ENCODE measurements around the gene CAMK2D. TPM values are rescaled to one million over a fixed set of nuclear protein-coding genes. Genes with fewer than 3 reads are reported as not detected.
"Not testable (repeated sequence)": the region's sequence is repeated elsewhere in the genome, so short reads cannot be mapped to it uniquely, and the experiment has no call there.

The CAMK2D gene
- total RNA-seq (2014; rRNA removed; shearing (Covaris generic); ENCODE audit: low replicate concordance), result 11.8 and 19.9 TPM in 2 replicates

DNA sequence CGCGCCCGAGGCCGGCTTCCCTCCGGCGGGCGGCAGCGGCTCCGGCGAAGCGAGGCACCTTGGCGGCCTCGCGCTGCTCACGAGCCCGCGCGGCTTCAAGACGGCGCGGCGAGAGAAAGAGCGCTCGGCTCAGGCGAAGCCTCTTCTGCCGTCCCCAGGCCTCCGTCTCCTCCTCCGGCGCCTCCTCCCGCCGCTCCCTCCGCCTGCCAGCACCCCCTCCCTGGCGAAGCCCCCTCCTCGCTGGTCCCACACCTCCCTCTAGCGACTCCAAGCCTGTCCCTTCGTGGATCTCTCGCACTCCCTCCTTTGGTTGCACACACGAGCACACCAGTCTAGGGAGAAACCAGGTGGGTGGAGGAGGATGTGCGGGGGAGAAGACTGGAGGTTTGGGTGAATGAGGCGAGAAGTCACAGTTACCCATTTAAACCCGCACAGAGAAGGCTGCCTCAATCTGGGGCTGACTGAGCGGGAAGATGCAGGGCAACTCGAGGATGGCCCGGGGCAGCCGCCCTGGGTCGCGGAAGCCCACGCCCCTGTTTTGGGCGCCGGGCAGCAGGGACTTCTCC is at the start of gene CAMK2D:
Gene CAMK2D (minus strand): TSS at position 119 of the 566 bp plus-strand sequence. CDS start 670 bp downstream, outside the sequence.
- Histone ChIP-seq H3K36me3 (peaks cover 12% of the 10 kb centered on the region; the same call in 1 of the 2 replicates), H3K9me3 (no peaks in the 10 kb centered on the region), H3K4me3 (peak within 1 kb of the TSS; percentile 56), H3K27me3 (no peaks in the 10 kb centered on the region)
- peak; percentile 73 for DNase-seq

DNA sequence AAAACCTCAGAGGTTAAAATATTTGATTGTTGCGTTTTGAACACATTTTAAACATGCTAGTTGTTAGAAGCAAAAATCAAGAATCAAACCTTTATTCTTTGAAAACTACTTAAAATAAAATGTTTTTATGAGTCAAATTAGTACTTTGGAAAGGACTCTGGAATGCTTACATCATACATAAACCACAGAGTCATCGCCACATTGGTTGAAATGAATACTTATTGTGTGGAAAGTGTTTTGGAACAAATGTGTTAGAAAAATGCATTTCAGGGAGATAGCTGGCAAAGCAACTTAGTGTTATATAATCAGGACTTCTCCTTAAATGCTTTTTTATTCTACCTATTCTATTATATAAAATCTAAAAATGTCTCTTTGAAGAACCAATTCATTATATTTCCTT is 49.4 kb upstream of the CAMK2D start:
- no peak for DNase-seq
- Histone ChIP-seq H3K36me3 (no peaks in the 10 kb centered on the region), H3K9me3 (no peaks in the 10 kb centered on the region), H3K4me3 (no peak overlapping the region), H3K27me3 (no peaks in the 10 kb centered on the region)

DNA sequence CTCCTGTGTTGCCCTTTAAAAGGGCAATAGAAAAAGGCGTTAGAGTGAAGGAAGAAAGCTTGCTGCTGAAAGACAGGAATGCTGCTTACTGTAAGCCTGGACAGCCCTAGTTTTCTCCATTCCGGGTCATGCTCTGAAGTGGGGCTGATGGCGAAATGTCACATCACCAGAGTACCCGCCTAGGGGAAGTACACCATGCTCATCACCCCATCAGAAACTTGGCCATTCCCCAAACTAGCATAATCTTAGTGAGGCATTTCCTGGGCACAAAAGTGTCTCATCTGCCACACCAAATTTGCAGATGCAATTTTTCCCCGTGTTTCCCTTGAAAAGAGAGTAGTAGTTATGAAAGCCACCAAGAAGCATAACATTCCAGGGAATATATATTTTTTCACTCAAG is 47.8 kb upstream of the CAMK2D start:
- H3K27me3 ChIP-seq, result no peaks in the 10 kb centered on the region
- DNase-seq, result no peak
- H3K9me3 ChIP-seq, result no peaks in the 10 kb centered on the region
- no peak overlapping the region for H3K4me3 ChIP-seq
- no peaks in the 10 kb centered on the region for H3K36me3 ChIP-seq

DNA sequence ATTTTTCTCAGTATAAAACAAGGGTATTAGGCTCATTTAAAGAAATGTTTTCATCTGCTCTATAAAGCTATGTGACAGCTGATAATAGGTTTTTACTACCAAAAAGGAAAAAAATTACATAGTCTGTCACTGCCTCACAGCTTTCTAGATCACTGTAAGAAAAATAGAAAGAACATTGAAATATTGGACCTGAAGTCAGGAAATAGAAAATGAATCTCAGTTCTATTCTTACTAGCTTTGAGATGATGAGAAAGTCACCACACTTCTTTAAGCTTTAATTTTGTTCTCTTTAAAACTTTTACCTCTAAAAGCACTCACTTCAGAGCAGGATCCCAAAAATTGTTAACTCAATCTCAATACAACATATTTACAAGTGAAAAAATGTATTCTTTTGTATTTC is 45.3 kb upstream of the CAMK2D start:
- H3K27me3 ChIP-seq, result no peaks in the 10 kb centered on the region
- DNase-seq, result no peak
- H3K4me3 ChIP-seq, result no peak overlapping the region
- H3K9me3 ChIP-seq, result no peaks in the 10 kb centered on the region
- H3K36me3 ChIP-seq, result no peaks in the 10 kb centered on the region

DNA sequence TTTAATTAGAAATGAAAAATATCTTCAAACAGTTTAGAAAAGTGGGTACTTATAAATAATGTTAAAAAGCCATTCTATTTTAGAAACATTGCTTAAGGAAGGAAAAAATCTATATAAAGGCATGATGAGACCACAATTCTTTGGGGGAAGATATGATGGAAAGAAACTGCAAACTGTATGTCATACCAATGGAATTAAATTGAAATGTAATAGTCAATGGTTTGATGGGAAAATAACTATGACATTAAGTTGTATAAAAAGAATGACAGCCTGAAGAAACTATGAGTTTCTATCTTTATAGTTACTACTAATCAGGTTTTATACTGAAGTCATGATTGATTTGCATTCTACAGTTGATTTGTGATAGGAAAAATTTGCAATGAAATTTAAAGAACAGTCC is 40.3 kb upstream of the CAMK2D start:
- Histone ChIP-seq H3K27me3 (no peaks in the 10 kb centered on the region), H3K9me3 (no peaks in the 10 kb centered on the region), H3K4me3 (no peak overlapping the region), H3K36me3 (no peaks in the 10 kb centered on the region)
- no peak for DNase-seq

DNA sequence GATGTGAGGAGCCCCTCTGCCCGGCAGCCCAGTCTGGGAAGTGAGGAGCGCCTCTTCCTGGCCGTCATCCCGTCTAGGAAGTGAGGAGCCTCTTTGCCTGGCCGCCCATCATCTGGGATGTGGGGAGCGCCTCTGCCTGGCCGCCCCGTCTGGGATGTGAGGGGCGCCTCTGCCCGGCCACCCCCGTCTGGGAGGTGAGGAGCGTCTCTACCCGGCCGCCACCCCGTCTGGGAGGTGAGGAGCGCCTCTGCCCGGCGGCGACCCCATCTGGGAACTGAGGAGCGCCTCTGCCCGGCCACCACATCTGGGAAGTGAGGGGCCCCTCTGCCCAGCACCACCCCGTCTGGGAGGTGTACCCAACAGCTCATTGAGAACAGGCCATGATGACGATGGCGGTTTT is 34.8 kb upstream of the CAMK2D start:
- H3K36me3 ChIP-seq, DNase-seq, H3K27me3 ChIP-seq, H3K4me3 ChIP-seq, H3K9me3 ChIP-seq: not testable (repeated sequence)

DNA sequence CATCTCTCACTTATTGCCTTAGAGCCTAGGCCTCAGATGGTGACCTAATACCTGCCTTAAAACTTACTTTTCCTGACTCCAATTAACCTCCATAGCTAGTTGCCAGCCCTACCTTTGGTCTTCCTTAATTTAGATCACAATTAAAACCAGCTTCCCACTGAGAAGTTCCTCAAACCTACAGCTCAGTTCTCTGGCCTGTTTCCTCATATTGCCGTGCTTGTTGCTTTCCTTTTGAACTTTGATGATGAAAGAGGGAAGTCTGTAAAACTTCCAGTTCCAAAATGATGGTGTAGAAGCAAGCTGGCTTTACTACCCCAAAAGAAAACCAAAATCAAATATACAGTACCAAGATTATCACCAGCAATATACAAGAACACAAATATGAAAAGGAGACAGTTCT is 28.9 kb upstream of the CAMK2D start:
- Histone ChIP-seq H3K9me3 (no peaks in the 10 kb centered on the region), H3K4me3 (no peak overlapping the region), H3K36me3 (no peaks in the 10 kb centered on the region), H3K27me3 (no peaks in the 10 kb centered on the region)
- DNase-seq, result no peak

DNA sequence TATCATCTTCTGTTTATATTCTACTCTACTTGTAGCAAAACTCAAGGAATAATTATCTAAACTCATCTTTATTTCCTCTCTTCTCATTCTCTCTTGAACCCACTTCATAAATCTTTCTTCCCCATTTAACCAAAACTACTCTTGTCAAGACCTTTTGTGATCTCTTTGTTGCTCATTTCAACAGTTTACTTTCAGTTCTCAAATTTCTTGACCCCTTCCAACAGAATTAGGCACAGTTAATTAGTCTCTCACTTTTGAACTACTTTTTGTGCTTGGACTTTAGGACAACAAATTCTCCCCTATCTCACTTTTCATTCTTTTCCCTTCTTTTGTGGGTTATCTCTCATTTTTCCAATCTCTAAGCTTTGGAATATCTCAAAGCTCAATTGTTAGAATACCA is 27.4 kb upstream of the CAMK2D start:
- H3K36me3 ChIP-seq, result no peaks in the 10 kb centered on the region
- no peaks in the 10 kb centered on the region for H3K27me3 ChIP-seq
- H3K4me3 ChIP-seq, result no peak overlapping the region
- no peaks in the 10 kb centered on the region for H3K9me3 ChIP-seq
- DNase-seq, result no peak

DNA sequence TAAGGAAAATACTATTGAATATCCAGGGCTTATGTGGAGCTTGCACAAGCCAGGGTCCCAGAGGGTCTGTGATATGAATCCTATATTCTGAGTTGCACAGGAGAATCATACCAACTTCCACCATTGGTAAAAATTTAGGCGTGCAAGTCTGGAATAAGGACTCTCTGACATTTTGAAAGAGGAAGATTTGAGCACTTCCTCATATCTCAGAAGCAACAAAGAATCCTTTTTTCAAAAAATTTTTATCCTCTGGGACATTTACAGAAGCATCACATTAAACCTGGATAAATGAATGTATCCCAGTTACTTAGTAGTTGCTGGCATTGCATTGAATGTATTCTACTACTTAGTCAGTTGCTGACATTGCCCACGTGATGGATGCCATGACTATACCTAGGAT is 24.2 kb upstream of the CAMK2D start:
- H3K4me3 ChIP-seq, result no peak overlapping the region
- no peaks in the 10 kb centered on the region for H3K27me3 ChIP-seq
- no peak for DNase-seq
- H3K9me3 ChIP-seq, result no peaks in the 10 kb centered on the region
- H3K36me3 ChIP-seq, result no peaks in the 10 kb centered on the region

DNA sequence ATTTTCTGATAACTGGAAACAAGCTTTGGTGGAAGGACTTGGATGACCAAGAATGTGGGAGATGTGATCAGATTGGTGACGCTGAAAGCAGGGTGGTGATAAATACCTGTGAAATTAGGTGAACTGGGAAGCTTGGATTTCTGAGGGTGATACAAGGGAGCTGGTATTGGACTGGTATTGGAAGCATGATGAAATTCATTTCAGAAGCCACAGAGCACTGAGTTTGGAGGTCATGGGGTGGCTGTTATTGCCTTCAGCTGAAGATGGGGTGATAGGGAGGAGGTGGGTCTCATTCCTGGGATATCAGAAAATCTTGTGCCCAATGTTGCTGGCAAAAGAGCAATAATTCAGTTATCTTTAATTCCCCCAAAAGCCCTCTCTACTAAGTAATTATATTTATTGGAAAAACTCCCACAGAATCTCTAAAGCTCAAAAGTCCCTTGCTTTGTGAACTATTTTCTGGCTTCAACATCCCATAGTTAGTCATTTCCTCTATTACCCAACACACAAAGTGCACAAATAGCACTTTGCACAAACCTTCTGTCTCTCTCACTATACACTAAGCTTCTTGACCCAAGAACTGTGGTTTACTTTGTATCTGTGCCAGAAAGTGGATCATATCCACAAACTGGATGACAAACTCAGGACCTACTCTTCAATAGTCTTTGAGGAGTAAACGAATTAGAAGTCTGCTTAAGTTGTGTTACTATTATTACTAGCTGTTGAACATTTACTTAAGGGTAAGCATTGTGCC is 23.1 kb upstream of the CAMK2D start:
- Histone ChIP-seq H3K9me3 (no peaks in the 10 kb centered on the region), H3K27me3 (no peaks in the 10 kb centered on the region), H3K4me3 (no peak overlapping the region), H3K36me3 (no peaks in the 10 kb centered on the region)
- peak; percentile 5 for DNase-seq

DNA sequence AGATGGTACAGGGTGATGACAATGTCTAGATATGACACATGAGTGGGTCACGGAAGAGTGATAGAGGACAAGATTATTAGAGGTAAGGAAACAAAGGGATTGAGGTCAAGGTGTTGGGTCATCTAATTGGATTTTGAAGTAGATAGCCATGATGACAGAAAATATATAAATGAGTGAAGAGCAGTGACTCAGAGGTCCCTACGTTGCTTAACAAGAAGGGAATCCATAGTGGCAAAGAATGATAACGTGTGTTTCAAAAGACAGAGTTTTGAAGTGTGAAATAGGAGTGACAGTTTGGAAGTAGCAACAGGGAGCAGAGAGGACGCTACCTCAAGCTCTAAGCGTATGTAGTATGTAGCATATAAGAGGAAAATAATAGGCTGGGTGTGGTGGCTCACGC is 22.2 kb upstream of the CAMK2D start:
- no peak for DNase-seq
- Histone ChIP-seq H3K27me3 (no peaks in the 10 kb centered on the region), H3K4me3 (no peak overlapping the region), H3K9me3 (no peaks in the 10 kb centered on the region), H3K36me3 (no peaks in the 10 kb centered on the region)

DNA sequence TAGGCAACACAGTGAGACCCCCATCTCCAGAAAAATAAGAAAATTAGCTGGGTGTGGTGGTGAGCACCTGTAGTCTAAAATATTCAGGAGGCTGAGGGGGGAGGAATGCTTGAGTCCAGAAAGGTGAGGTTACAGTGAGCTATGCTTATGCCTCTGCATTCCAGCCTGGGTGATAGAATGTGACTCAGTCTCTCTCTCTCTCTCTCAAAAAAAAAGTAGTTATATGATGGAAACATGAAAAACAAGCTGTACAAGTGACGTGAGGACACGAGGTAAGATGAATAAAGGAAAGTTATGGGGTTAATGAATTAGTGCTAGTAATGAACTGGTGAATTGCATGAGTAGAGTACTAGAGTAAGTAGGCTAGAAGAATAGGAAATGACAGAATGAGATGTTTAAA is 21.8 kb upstream of the CAMK2D start:
- H3K27me3 ChIP-seq, result no peaks in the 10 kb centered on the region
- no peaks in the 10 kb centered on the region for H3K36me3 ChIP-seq
- no peak for DNase-seq
- no peak overlapping the region for H3K4me3 ChIP-seq
- no peaks in the 10 kb centered on the region for H3K9me3 ChIP-seq

DNA sequence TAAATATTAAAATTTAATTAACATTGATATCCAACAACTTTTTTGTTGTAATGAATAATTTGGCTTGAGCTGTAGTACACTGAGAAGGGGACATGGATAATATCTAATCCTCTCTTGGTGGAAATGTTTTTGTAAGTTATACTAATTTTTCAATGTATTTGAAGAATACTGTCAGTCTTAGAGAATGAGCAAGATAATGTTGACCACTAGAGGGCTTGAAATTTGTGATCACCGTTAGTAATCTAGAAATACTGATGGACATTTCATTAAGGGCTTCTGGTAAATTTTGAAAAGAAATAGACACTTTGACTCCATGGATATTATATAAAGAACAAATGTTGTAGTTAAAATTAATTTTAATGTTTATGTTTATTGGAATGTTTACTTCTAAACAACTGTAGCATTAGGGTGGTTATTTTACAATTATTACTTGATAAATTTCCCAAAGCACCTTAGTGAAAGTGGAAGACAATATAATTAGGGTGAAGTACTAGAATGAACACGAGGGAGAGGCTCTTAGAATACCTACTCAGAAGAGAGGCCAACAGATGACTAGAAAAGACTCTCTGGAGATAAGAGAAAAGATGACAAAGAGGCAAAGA is 20.0 kb upstream of the CAMK2D start:
- Histone ChIP-seq H3K27me3 (no peaks in the 10 kb centered on the region), H3K4me3 (no peak overlapping the region), H3K36me3 (no peaks in the 10 kb centered on the region), H3K9me3 (no peaks in the 10 kb centered on the region)
- DNase-seq, result no peak

DNA sequence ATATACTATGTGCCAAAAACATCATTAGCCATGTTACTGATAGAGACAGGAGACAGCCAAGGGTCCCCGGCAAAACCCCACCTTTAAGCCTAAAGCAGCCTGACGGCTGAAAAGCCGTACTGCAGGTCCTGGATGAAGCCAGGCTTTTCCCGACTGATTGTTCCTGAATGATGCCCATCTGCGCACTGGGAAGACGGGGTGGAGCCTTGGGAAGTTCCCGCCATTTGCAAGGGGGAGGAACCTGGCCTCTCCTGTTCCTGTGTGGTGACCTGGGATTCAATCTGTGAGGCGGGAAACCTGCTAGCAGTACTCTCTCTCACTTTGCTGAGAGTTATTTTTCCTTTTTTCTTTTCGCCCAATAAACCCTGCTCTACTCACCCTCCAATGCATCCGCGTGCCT is 15.1 kb upstream of the CAMK2D start:
- no peak overlapping the region for H3K4me3 ChIP-seq
- no peaks in the 10 kb centered on the region for H3K27me3 ChIP-seq
- no peak for DNase-seq
- H3K36me3 ChIP-seq, result no peaks in the 10 kb centered on the region
- no peaks in the 10 kb centered on the region for H3K9me3 ChIP-seq

DNA sequence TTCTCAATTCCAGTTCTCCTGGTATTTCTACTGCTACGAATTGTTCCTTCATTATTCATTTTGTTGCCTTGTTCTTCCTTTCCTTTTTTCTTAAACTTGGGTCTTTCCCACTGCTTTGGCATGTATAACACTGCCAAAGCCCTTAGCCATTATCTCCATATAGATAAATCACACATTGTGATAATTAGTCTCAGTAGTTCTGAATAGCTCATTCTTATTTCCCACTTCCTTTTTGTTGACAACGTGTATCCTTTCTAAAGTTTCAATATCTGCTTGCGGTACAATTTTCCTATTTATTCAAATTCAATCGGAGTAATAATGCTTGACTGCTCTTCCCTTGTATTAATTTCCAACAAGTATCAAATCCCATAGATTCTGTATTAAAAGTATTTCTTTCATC is 14.5 kb upstream of the CAMK2D start:
- Histone ChIP-seq H3K27me3 (no peaks in the 10 kb centered on the region), H3K4me3 (no peak overlapping the region), H3K36me3 (no peaks in the 10 kb centered on the region), H3K9me3 (no peaks in the 10 kb centered on the region)
- DNase-seq, result no peak

DNA sequence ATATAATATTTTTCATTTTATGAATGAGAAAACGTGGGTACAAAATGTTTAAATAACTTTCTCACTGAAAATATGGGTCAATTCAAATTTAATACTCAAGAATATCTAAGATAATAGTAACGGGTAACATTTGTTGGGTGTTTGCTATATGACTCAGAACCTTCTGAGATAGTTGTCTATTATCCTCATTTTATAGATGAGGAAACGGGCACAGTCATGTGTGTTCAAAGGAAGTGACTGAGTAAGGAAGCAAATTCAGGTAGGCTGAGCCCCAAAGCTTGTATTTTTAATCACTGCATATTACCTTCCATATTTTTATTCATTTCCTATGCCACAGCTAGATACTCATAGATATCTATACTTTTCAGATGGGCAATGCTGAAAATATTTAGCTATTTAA is 12.2 kb upstream of the CAMK2D start:
- Histone ChIP-seq H3K4me3 (no peak overlapping the region), H3K27me3 (no peaks in the 10 kb centered on the region), H3K9me3 (no peaks in the 10 kb centered on the region), H3K36me3 (no peaks in the 10 kb centered on the region)
- no peak for DNase-seq

DNA sequence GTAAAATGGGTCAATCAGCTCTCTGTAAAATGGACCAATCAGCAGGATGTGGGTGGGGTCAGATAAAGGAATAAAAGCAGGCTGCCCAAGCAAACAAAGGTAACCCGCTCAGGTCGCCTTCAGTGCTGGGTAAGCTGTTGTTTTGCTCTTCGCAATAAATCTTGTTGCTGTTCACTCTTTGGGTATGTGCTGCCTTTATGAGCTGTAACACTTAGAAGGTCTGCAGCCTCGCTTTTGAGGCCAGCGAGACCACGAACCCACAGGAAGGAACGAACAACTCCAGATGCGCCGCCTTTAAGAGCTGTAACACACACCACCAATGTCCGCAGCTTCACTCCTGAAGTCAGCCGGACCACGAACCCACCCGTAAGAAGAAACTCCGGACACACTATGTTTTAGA is 11.5 kb upstream of the CAMK2D start:
- no peak overlapping the region for H3K4me3 ChIP-seq
- H3K9me3 ChIP-seq, result no peaks in the 10 kb centered on the region
- H3K27me3 ChIP-seq, result no peaks in the 10 kb centered on the region
- no peaks in the 10 kb centered on the region for H3K36me3 ChIP-seq
- no peak for DNase-seq

DNA sequence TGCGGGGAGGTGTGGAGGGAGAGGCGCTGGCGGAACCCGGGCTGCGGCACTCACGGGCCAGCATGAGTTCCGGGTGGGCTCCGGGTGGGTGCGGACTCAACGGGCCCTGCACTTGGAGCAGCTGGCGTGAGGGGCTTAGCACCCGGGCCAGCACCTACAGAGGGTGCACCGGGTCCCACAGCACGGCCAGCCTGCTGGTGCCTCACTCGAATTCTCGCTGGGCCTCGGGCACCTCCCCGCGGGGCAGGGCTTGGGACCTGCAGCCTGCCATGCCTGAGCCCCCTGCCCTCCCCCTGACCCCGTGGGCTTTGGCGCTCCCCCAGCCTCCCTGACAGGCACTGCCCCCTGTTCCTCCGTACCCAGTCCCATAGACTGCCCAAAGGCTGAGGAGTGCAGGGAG is 10.8 kb upstream of the CAMK2D start:
- DNase-seq, result no peak
- H3K4me3 ChIP-seq, result no peak overlapping the region
- no peaks in the 10 kb centered on the region for H3K36me3 ChIP-seq
- no peaks in the 10 kb centered on the region for H3K27me3 ChIP-seq
- H3K9me3 ChIP-seq, result no peaks in the 10 kb centered on the region
